SK-N-SH treated with all-trans-retinoic acid at 6 μM for 48 hours (cell line): ENCODE results near the gene NTS.

ENCODE experiments used
- PPARA ChIP-seq: fragments of 250-450 bp; sonication (Bioruptor Pico); IDR thresholded peaks from 2 replicates; pipeline ENCODE4 v1.5.0; 2020; ENCODE audit warnings: mild to moderate bottlenecking, borderline replicate concordance
- RARB ChIP-seq: fragments of 250-450 bp; sonication (Bioruptor Pico); IDR thresholded peaks from 2 replicates; pipeline ENCODE4 v1.8.0; 2021; ENCODE audit warnings: mild to moderate bottlenecking, moderate library complexity
- ZFP3 ChIP-seq: fragments of 250-450 bp; sonication (Bioruptor Pico); IDR thresholded peaks from 2 replicates; pipeline ENCODE4 v1.5.0; 2020; ENCODE audit warnings: mild to moderate bottlenecking, moderate library complexity
- ZFP30 ChIP-seq: fragments of 450-650 bp; formaldehyde crosslinking; IDR thresholded peaks from 2 replicates; pipeline ENCODE4 v1.5.0; 2022; ENCODE audit warnings: mild to moderate bottlenecking, moderate library complexity
- ZNF565 ChIP-seq: fragments of 450-650 bp; formaldehyde crosslinking; conservative IDR thresholded peaks from 2 replicates; pipeline ENCODE4 v1.5.0; 2020; ENCODE audit warnings: low read depth, mild to moderate bottlenecking, moderate library complexity
- TF ChIP-seq, protein P1 (sequence below): fragments of 250-450 bp; sonication (Bioruptor Pico); IDR thresholded peaks from 2 replicates; pipeline ENCODE4 v1.5.1; 2020; ENCODE audit warnings: low read depth, mild to moderate bottlenecking, moderate library complexity
- TF ChIP-seq, protein P2 (sequence below): fragments of 250-450 bp; sonication (Bioruptor Pico); IDR thresholded peaks from 2 replicates; pipeline ENCODE4 v1.8.0; 2020; ENCODE audit warnings: mild to moderate bottlenecking, moderate library complexity, borderline replicate concordance
- TF ChIP-seq, protein P3 (sequence below): fragments of 250-450 bp; sonication (Bioruptor Pico); IDR thresholded peaks from 2 replicates; pipeline ENCODE4 v1.8.0; 2021; ENCODE audit warnings: low read depth, mild to moderate bottlenecking, moderate library complexity, borderline replicate concordance

DNA sequence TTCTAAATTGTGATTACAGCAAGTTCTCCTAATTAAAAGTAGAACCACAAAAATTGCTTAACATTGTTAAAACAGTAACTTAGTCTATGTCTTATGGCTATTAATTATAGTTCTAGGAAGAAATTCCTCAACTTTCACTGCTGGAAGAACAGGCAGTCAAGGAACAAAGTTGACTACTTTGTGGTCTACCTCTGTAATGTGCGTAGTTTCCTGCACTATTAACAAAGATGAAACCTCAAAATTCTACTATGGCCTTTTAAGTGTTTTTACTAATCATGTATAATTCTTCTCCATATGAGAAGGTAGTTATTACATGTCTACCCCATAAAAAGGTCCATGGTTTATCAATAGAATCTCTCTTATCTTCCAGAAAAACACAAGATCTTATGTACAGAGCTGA is 45.5 kb upstream of the NTS start:
- TF ChIP-seq, protein P1, sequence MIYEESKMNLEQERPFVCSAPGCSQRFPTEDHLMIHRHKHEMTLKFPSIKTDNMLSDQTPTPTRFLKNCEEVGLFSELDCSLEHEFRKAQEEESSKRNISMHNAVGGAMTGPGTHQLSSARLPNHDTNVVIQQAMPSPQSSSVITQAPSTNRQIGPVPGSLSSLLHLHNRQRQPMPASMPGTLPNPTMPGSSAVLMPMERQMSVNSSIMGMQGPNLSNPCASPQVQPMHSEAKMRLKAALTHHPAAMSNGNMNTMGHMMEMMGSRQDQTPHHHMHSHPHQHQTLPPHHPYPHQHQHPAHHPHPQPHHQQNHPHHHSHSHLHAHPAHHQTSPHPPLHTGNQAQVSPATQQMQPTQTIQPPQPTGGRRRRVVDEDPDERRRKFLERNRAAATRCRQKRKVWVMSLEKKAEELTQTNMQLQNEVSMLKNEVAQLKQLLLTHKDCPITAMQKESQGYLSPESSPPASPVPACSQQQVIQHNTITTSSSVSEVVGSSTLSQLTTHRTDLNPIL (CRISPR knock-in tag), result no peak
- no peak for TF ChIP-seq ZFP3
- TF ChIP-seq, protein P2, sequence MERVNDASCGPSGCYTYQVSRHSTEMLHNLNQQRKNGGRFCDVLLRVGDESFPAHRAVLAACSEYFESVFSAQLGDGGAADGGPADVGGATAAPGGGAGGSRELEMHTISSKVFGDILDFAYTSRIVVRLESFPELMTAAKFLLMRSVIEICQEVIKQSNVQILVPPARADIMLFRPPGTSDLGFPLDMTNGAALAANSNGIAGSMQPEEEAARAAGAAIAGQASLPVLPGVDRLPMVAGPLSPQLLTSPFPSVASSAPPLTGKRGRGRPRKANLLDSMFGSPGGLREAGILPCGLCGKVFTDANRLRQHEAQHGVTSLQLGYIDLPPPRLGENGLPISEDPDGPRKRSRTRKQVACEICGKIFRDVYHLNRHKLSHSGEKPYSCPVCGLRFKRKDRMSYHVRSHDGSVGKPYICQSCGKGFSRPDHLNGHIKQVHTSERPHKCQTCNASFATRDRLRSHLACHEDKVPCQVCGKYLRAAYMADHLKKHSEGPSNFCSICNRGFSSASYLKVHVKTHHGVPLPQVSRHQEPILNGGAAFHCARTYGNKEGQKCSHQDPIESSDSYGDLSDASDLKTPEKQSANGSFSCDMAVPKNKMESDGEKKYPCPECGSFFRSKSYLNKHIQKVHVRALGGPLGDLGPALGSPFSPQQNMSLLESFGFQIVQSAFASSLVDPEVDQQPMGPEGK (CRISPR knock-in tag), result no peak
- TF ChIP-seq PPARA, result no peak
- no peak for TF ChIP-seq ZNF565 (CRISPR knock-in tag)
- TF ChIP-seq, protein P3, sequence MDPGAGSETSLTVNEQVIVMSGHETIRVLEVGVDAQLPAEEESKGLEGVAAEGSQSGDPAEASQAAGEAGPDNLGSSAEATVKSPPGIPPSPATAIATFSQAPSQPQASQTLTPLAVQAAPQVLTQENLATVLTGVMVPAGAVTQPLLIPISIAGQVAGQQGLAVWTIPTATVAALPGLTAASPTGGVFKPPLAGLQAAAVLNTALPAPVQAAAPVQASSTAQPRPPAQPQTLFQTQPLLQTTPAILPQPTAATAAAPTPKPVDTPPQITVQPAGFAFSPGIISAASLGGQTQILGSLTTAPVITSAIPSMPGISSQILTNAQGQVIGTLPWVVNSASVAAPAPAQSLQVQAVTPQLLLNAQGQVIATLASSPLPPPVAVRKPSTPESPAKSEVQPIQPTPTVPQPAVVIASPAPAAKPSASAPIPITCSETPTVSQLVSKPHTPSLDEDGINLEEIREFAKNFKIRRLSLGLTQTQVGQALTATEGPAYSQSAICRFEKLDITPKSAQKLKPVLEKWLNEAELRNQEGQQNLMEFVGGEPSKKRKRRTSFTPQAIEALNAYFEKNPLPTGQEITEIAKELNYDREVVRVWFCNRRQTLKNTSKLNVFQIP (CRISPR knock-in tag), result no peak
- TF ChIP-seq RARB (CRISPR knock-in tag), result no peak
- TF ChIP-seq ZFP30 (CRISPR knock-in tag), result no peak
